ENCODE results near the gene TNIP1.

Gene TNIP1

GRCh38 chr5:151005187-151005949 lies 75.5 kb downstream of the TNIP1 start:
- Mint-ChIP-seq H3K27ac (no peak overlapping the region), H3K4me3 (no peak overlapping the region), H3K27me3 (peaks cover 6% of the 10 kb centered on the region), H3K4me1 (no peaks in the 10 kb centered on the region), H3K9me3 (no peaks in the 10 kb centered on the region)
- no peak for DNase-seq
- ATAC-seq: no peak

GRCh38 chr5:151004499-151004898 lies 76.3 kb downstream of the TNIP1 start:
- no peaks in the 10 kb centered on the region for H3K9me3 Mint-ChIP-seq

GRCh38 chr5:151003503-151003860 lies 77.4 kb downstream of the TNIP1 start:
- peaks cover 6% of the 10 kb centered on the region for H3K27me3 Mint-ChIP-seq
- peak overlapping the region; percentile 4 to 59 for H3K27ac Mint-ChIP-seq
- ATAC-seq (no peak), DNase-seq (no peak)
- no peak overlapping the region for H3K4me3 Mint-ChIP-seq
- H3K9me3 Mint-ChIP-seq: no peaks in the 10 kb centered on the region
- no peaks in the 10 kb centered on the region for H3K4me1 Mint-ChIP-seq

More at GRCh38 chr5:151004499-151004898, 76.3 kb downstream of the TNIP1 start:
- Mint-ChIP-seq H3K27me3 (peaks cover 6% of the 10 kb centered on the region), H3K4me1 (no peaks in the 10 kb centered on the region), H3K4me3 (no peak overlapping the region), H3K27ac (no peak overlapping the region)
- DNase-seq (no peak), ATAC-seq (no peak)

- peaks cover 6% of the 10 kb centered on the region for H3K27me3 Mint-ChIP-seq
- DNase-seq (no peak), ATAC-seq (no peak)
- peak overlapping the region in 1 of 2 donors; percentile 59 for H3K27ac Mint-ChIP-seq
- H3K9me3 Mint-ChIP-seq: no peaks in the 10 kb centered on the region
- no peaks in the 10 kb centered on the region for H3K4me1 Mint-ChIP-seq
- H3K4me3 Mint-ChIP-seq: no peak overlapping the region
Observed at GRCh38 chr5:151002681-151003502, 77.9 kb downstream of the TNIP1 start.

GRCh38 chr5:151002250-151002649 lies 78.6 kb downstream of the TNIP1 start:
- H3K9me3 Mint-ChIP-seq: no peaks in the 10 kb centered on the region
- H3K27me3 Mint-ChIP-seq: peaks cover 6% of the 10 kb centered on the region
- H3K4me3 Mint-ChIP-seq: no peak overlapping the region
- H3K27ac Mint-ChIP-seq: no peak overlapping the region
- no peak for ATAC-seq
- H3K4me1 Mint-ChIP-seq: no peaks in the 10 kb centered on the region
- DNase-seq: no peak

- ATAC-seq (no peak), DNase-seq (no peak)
- no peaks in the 10 kb centered on the region for H3K4me1 Mint-ChIP-seq
- H3K27me3 Mint-ChIP-seq: peaks cover 2% of the 10 kb centered on the region
- no peak overlapping the region for H3K27ac Mint-ChIP-seq
- no peak overlapping the region for H3K4me3 Mint-ChIP-seq
- H3K9me3 Mint-ChIP-seq: no peaks in the 10 kb centered on the region
Observed at GRCh38 chr5:151001436-151001835, 79.4 kb downstream of the TNIP1 start.

GRCh38 chr5:150999704-151000442 lies 81.0 kb downstream of the TNIP1 start:
- H3K4me1 Mint-ChIP-seq: no peaks in the 10 kb centered on the region
- H3K4me3 Mint-ChIP-seq: no peak overlapping the region
- no peaks in the 10 kb centered on the region for H3K27me3 Mint-ChIP-seq

GRCh38 chr5:150993826-150994412 lies 86.9 kb downstream of the TNIP1 start:
- DNase-seq: no peak
- no peak overlapping the region for H3K4me3 Mint-ChIP-seq
- H3K9me3 Mint-ChIP-seq: peaks cover 18 to 20% of the 10 kb centered on the region in 2 donors
- no peaks in the 10 kb centered on the region for H3K27me3 Mint-ChIP-seq
- no peak overlapping the region for H3K27ac Mint-ChIP-seq
- no peaks in the 10 kb centered on the region for H3K4me1 Mint-ChIP-seq
- ATAC-seq: no peak

More at GRCh38 chr5:150999704-151000442, 81.0 kb downstream of the TNIP1 start:
- Mint-ChIP-seq H3K9me3 (peaks cover 0 to 7% of the 10 kb centered on the region in 2 donors), H3K27ac (no peak overlapping the region)
- ATAC-seq (no peak), DNase-seq (no peak)

DNA sequence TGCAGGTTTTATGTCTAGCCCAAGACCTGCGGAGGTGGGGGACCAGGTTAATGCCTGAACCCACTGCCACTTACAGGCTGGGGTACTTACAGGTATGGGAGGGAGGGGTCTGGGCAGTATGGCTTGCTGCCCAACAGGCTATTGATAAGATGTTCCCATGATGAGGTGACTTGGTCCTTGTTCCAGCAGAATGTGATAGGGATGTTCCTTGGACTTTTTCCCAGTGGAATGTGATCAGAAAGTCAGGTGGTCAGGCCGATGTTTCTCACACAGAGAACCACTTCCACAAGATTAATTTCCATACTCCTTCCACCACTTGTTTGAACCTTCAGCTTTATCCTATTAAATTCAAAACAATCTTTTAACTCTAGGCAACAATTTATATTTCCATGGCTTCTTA lies 87.4 kb downstream of the TNIP1 start:
- DNase-seq (no peak), ATAC-seq (no peak)
- Mint-ChIP-seq H3K27ac (no peak overlapping the region), H3K9me3 (peaks cover 18 to 20% of the 10 kb centered on the region in 2 donors), H3K27me3 (no peaks in the 10 kb centered on the region), H3K4me3 (no peak overlapping the region), H3K4me1 (no peaks in the 10 kb centered on the region)

DNA sequence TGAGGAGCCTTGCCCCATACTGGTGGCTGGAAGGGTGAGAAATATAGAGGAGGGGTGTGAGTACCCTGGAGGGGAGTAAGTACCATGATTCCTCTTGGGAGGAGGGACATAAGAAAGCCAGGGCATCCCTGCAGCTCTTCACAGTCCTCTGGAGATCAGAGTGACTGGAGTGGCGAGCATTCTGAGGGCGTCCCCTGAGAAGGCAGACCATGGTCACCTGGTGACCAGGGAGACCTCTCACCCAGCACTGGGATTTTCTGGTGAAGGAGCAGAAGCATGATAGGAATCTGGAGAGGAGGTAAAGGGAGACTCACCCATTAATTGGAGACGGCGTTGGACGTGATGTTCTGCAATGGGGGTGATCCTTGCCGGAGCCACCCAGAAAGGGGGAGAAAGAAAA lies 88.1 kb downstream of the TNIP1 start:
- DNase-seq: no peak
- Mint-ChIP-seq H3K27me3 (no peaks in the 10 kb centered on the region), H3K4me3 (no peak overlapping the region), H3K4me1 (no peaks in the 10 kb centered on the region), H3K9me3 (peaks cover 18 to 20% of the 10 kb centered on the region in 2 donors), H3K27ac (no peak overlapping the region)
- ATAC-seq: no peak

DNA sequence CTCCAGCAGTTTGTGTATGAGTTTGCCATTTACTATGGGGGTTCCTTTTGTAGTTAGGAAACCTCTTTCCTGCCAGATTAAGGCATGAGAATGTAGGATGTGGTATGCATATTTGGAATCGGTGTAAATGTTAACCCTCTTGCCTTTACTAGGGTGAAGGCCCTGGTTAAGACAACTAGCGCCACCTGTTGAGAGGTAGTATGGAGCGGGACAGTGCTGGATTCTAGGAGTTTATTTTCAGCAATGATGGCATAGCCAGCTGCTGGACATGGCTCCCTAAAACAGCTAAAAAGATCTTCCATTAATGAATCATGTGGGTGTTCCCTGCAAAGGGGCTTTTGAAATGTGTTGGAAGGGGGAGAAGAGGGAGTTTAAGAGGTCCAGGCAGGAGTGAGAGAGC lies 91.1 kb downstream of the TNIP1 start:
- no peak overlapping the region for H3K4me3 Mint-ChIP-seq
- H3K4me1 Mint-ChIP-seq: no peaks in the 10 kb centered on the region
- peaks cover 13 to 18% of the 10 kb centered on the region in 2 donors for H3K9me3 Mint-ChIP-seq
- H3K27me3 Mint-ChIP-seq: no peaks in the 10 kb centered on the region
- H3K27ac Mint-ChIP-seq: no peak overlapping the region
- DNase-seq: peak in 1 of 2 donors; percentile 17
- ATAC-seq: peak; percentile 54

DNA sequence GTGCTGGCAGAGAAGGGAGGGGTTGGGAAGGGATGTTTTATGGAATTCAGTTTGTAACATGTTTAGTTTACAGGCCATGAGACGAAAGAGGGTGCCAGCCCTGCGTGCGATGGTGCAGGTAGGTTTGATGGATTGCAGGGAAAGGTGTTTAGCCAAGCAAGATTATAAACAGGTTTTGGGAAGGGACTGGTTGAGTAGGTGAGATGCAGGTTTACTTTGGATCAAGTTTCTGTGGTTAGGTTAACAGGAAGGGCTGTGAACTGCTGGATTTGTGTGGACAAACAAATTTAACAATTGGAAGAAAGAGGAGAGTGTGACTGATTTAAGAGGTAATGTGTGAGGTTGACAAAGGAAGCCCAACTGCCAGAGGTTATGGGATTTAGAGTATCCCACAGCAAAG lies 93.1 kb downstream of the TNIP1 start:
- Mint-ChIP-seq H3K27ac (no peak overlapping the region), H3K9me3 (peaks cover 13 to 14% of the 10 kb centered on the region in 2 donors), H3K4me3 (no peak overlapping the region), H3K27me3 (no peaks in the 10 kb centered on the region), H3K4me1 (no peaks in the 10 kb centered on the region)
- ATAC-seq (no peak), DNase-seq (no peak)
